Skeletal muscle cell (primary cell): Measurements from ENCODE around the gene SGTA.
A peak's percentile ranks its signal among the peaks of the same experiment; 100 is the strongest.
"Not testable (repeated sequence)": the region's sequence is repeated elsewhere in the genome, so short reads cannot be mapped to it uniquely, and the experiment has no call there.

Experiments used
- DNase-seq: peaks from one replicate; pipeline ENCODE4 v3.0.0-alpha.2; 2010; ENCODE audit warnings: low read depth
- H3K4me3 ChIP-seq: 2 replicates; pipeline ENCODE4 v1.5.1; 2011; ENCODE audit warnings: low read depth, mild to moderate bottlenecking, control low read depth, low read length, moderate library complexity

Gene SGTA

DNA sequence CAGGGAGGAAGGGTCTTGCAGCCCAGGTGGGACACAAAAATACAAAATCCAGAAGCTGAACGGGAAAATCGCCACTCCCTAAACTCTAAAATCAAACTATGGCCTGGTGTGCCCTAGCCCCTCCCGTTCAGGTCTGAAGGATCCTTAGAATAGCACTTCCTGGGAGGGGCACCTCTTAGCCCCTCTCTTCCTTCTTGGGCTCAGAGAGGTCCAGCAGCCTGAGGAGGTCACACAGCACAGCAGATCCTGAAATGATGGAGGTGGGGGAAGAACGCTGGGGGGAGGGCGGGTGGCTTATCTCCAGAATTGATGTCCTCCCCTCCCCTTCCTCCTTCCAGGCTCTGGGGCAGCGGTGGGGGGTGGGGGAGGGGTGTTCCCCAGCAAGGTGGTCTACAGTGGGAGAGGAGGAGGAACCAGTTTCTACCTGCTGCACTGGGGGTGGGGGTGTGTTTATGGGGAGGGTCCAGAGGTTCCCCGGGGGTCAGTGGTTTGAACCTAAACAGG lies 63.8 kb downstream of the SGTA start:
- no peak for DNase-seq
- no peak overlapping the region for H3K4me3 ChIP-seq

DNA sequence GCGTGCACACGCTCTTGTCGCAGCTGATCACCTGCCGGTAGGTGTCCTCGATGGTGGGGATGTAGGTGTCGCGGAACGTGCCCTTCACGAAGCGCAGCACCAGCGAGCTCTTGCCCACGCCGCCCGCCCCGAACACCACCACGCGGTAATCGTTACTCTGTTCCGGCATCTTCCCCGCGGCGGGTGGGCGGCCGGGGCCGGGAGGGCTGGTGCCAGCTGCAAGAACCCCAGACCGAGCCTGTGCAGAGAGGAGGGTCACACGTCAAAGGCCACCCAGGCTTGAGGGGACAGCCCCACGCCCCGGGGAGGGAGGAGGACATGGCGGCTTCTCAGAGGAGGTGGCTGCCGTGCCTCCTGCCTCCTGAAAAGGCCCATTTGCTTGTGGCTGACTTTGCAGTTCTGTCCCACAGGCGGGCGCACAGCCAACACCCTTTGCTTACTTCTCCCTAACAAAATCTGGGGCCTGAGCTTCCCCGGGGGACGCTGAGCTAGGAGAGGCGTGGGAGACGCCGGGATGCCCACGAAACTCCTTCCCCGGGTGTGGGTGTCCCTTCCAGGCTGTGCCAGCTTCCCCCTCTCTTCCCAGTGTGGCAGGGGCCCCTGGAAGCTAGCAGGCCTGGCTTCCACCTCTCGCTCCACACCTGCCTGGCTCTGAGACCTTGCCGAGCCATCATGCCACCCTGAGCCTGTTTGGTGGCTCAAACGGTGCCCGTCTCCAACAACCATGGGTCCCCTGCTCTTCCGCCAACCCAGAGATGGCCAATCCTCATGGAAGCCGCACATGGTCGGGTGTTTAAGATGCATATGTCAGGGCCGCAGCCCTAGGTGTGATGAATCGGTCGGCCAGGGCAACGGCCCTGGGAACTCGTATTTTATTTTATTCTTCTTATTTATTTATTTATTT lies 65.2 kb downstream of the SGTA start:
- DNase-seq, result no peak
- H3K4me3 ChIP-seq, result no peak overlapping the region

DNA sequence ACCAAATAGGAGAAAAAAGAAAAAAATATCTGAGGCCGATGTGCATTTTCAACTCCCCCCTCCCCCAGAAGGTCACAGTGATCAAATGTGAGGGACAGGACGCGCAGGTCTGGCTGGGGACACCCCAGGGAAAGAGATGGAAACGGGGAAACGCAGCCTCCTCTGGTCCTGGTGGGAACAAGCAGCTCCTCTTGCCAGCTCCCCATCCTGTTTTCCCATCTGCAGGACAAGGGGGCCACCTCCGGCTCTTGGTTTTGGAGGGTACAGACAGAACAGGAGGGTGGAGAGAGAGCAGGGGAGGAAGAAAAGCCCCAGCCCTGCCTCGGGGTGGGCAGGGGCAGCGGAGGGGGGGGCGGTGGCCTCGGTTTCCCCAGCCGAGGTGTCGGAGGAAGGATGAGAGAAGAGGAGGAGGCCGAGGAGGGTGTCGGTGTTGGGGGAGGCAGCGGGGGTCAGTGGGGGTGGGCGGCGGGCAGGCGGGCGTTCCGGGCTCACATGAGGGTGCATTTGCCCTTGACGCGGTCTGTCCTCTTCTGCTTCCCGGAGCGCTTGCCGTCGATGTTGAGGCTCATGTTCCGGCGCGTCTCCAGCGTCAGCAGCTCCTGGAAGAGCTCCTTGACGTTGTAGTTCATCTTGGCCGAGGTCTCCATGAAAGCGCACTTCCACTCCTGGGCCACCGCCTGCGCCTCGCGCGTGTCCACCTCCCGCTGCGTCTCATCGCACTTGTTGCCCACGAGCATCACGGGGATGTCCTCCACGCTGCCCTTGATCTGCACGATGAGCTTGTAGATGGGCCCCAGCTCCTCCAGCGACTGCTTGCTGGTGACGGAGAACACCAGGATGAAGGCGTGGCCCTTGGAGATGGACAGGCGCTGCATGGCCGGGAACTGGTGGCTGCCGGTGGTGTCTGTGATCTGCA lies 66.1 kb downstream of the SGTA start:
- DNase-seq, result no peak
- no peak overlapping the region for H3K4me3 ChIP-seq

DNA sequence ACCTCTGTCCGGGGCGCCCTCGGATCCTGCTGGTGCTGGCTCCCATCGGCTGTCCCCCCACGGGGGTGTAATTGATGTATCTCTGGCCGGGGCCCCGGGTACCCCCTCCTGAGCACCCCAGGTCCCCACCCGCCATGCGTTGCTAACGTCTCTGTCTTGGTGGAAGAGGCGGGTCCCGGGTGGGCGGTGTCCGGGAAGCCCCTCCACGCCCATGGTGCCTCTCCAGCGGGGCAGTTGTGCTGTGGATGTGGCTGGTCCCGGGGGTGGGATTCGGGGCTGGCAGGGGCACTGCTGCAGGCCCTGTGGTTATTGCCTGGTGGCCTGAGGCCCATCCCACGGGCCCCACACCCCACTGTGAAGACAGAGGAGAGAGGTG lies 66.8 kb downstream of the SGTA start:
- H3K4me3 ChIP-seq, result no peak overlapping the region
- no peak for DNase-seq

DNA sequence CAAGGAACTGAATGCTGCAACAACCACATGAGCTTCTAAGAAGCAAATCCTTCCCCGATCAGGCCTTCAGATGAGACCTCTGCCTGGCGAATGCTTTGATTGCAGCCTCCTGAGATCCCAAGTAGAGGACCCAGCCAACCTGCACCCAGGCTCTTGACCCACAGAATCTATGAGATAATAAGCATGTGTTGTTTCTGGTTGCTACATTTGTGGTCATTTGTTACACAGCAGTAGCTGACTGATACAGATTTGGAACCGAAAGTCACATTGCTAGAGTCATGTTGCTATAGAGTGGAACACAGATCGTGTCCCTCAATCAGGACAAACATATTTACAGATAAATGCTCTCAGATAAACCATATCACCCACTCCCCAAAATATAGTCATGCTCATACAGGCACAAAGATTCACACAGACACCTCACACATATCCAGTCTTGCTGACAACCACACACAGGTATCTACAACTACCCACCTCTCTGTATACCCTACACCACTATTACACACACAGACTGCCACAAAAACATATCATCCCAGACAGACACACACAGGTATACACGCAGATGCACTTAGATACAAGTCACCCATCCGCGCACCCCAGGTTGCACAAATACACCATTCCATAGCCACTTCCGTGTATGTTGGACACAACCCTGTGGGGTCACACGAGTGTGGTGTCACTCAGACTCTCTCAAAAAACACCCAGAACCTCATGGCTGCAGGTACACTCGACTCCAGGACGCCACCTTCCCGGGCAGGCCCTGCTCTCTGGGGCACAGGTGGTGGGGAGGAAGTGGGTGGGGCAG lies 67.4 kb downstream of the SGTA start:
- no peak overlapping the region for H3K4me3 ChIP-seq
- no peak for DNase-seq

DNA sequence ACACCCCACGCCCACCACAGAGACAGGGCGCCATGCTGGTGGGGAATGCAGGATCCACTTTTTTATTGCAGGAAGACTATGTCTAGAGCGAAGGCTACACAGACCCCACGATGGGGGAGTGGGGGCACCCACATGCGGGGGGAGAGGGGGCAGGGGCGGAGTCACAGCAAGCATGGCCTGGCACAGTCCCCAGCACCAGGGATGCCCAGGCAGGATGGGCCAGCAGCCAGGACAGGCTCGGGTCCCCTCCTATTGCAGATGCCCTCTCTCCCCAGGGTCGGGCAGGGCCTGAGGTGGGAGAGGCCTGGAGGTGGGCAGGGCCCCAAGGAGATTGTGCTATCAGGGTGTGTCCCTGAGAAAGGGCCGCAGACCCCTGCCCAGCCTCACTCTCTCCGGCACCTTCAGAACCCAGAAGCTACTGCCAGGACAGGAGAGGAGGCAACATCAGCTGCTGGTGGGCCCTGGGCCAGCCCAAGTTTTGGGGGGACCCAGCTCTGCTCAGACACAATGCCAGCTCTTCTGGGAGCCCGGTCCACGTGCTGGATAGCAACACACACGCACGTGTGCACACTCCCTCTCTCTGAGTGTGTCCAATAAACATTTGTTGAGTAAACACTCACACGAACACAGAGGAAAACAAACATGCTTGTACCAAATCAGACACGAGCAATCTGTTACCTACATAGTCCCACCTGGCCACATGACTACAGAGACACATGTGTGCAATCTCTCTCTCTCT lies 68.4 kb downstream of the SGTA start:
- no peak for DNase-seq

DNA sequence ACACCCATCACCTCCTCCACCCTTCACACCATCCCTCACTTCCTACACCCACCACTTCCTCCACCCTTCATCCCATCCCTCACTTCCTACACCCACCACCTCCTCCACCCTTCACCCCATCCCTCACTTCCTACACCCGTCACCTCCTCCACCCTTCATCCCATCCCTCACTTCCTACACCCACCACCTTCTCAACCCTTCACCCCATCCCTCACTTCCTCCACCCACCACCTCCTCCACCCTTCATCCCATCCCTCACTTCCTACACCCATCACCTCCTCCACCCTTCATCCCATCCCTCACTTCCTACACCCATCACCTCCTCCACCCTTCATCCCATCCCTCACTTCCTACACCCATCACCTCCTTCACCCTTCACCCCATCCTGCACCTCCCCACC lies 69.0 kb downstream of the SGTA start:
- not testable (repeated sequence) for DNase-seq, H3K4me3 ChIP-seq

More for the DNA sequence above, 68.4 kb downstream of the SGTA start:
- no peak overlapping the region for H3K4me3 ChIP-seq

DNA sequence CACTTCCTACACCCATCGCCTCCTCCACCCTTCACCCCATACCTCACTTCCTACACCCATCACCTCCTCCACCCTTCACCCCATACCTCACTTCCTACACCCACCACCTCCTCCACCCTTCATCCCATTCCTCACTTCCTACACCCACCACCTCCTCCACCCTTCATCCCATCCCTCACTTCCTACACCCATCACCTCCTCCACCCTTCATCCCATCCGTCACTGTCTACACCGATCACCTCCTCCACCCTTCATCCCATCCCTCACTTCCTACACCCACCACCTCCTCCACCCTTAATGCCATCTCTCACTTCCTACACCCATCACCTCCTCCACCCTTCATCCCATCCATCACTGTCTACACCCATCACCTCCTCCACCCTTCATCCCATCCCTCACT lies 69.9 kb downstream of the SGTA start:
- H3K4me3 ChIP-seq, DNase-seq: not testable (repeated sequence)

DNA sequence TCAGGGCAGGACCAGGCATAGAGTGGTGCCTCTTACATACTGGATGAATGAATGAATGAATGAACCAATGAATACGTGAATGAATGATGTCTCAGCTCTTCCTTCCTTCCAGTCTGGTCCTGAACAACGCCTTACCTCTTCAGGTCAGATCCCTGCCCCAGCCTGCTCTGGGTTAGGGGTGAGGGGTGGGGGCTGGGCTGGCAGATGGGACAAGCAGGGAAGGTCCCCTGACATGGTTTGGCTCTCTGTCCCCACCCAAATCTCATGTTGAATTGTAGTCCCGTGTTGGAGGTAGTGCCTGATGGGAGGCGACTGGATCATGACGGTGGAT lies 71.2 kb downstream of the SGTA start:
- no peak for DNase-seq

DNA sequence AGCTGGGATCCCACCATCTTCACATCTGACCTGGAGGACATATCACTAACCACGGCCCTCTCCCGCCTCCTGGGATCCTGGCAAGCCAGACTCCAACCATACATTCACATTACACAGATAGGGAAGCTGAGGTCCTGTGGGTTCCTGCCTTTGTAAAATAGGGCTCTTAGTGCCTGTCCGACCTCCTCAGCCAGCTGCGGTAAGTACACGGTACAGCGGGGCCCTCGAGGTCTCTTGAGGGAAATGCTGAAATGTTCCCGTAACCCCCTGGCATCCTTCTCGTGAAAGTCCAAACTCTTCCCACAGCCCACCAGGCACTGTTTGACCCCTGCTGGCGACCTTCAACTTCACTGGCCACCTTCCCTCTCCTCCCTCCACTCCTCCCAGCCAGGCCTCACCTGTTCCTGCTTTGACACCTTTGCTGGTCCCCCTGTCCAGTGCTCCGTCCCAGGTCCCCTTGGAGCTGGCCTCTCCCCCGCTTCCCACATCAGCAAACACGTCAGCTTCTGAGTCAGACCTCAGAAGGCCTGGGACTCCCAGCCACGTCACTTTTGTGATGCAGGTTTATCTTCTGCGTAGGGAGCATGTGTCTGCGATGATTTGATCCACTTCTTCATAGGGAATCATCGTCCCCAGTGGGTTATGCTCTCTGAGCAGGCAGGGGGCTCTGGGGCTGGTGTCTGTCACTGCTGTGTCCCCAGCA lies 71.8 kb downstream of the SGTA start:
- peak; percentile 57 for DNase-seq
- no peak overlapping the region for H3K4me3 ChIP-seq

More for the DNA sequence above, 71.2 kb downstream of the SGTA start:
- no peak overlapping the region for H3K4me3 ChIP-seq

DNA sequence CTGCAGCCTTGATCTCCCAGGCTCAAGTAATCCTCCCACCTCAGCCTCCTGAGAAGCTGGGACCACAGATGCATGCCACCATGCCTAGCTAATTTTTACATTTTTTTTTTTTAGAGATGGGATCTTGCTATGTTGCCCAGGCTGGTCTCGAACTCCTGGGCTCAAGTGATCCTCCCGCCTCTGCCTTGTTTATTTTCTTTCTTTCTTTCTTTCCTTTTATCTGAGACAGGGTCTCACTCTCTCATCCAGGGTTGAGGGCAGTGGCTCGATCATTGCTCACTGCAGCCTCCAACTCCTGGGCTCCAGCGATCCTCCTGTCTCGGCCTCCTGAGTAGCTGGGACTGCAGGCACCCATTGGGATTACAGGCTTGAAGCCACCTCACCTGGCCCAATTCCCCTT lies 76.8 kb downstream of the SGTA start:
- H3K4me3 ChIP-seq, result no peak overlapping the region
- no peak for DNase-seq
